HG02588 (cell line): ENCODE measurements around the gene ATP9B.

Source experiments
- ATAC-seq: cut with Tn5 transposase; IDR thresholded peaks from one replicate; pipeline ENCODE4 v1.9.1; 2021; ENCODE audit warnings: mild to moderate bottlenecking, moderate library complexity; ENCODE audit not compliant: unreplicated experiment

ATP9B gene

DNA sequence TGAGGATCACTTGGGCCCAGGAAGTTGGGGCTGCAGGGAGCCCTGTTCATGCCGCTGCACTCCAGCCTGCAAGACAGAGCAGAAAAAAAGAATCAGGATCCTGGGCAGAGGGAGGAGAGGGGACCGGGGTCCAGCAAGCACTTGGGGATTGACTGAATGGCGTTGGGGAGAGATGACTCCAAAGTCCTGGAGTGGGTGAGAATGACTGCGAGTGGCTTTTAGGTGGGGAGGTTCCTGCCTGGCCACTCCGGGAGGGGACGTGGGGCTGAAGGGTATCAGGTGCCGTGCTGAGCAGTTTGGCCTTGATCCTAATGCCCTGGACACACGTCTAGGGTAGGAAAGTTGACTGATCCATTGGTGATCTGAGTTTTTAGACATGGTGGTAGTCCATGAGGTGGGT, 323.0 kb downstream of the ATP9B start:
- ATAC-seq = no peak

DNA sequence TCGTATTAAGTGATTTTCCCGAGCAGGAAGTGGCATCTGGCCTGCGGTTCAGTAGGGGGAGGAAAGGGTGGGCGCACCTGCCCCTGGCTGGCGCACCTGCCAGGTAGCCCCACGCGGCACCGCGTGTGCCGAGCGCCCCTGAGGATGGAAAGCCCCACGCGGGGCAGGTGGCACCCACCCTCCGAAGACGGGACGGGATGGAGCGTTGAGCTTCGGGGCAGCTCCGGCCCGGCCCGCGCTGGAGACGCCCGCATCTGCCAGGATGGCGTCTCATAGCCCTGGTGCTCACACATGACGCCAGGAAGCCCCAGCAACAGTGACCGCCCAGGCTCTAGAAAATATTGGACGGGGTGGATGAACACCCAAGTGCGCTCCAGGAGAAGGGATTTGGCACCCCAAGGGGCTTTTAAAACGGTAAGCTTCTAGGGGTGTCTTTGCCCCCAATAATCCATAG, 324.0 kb downstream of the ATP9B start:
- ATAC-seq = no peak

DNA sequence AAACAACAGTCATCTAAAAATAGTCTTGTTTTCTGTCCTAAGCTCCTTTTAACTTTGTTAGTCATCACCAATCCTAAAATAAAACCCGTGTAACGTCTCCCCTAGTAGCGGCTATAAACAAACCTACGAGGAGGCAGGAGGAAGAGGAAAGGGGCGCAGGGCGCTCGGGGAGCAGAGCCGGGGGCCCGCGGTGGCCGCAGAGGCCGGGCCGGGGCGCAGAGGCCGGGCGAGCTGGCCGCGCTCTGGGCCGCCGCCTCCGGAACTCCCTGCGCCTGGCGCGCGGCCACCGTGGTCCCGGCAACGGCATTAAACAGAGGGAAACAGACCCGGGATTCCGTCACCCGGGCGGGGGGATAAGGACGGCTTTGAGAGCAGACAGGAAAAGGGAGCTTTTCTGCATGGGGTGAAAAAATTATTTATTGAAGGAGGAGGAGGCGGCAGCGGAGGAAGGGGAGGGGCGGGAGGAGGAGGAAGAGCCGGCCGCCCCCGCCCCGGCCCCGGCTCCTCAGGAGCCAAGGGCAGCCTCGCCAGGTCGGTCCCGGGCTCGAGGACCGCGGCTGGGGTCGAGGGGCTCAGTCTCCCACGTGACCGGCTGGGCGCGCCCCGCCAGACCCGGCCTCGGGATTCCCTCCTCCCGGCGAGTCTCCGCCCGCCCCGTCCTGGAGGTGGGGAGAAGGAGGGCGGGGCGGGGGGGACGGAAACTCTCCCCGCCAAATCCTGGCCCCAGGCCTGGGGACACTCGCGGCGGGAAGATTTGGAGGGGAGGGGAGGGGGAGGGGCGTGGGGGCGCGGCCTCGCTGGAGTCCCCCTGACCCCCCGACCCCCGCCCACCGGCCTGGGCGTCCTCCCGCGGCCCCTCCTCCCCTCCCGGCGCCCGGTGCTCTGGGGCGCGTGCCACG, 324.7 kb downstream of the ATP9B start:
- ATAC-seq = no peak

DNA sequence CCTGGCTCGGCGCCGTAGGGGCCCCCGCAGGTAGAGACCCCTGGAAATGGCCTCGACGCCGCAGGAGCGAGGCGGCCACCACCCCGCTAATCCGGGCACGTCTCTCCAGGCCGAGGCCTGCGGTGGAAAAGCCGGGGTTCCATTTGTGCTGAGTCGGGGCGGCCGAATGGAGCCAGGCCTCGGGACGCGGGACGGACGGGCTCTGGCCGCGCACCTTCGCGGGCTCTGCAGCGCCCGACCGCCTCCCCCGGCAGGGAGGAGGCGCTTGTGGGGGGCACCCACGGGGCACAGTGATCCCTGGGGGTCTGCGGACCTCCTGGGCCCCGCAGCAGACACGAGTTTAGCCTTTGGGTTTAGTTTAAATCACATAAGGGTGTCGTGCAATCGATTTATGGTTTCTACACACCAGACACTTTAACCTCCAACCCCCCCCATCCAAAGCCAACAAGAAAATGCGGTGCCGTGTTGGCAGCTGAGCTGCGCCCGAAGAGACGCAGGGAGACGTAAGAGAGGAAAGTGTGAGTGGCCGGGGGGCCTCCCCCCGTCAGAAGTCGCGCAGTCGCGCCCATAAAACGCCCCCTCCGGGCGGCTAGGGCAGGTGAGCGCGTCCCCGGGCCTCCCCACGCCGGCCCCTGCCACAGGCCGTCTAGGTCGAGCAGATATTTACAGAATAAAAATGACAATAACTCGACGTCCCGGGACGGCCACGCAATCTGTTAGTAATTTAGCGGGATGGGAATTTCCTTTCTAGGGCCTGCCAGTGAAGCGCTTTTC, 325.5 kb downstream of the ATP9B start:
- no peak for ATAC-seq

DNA sequence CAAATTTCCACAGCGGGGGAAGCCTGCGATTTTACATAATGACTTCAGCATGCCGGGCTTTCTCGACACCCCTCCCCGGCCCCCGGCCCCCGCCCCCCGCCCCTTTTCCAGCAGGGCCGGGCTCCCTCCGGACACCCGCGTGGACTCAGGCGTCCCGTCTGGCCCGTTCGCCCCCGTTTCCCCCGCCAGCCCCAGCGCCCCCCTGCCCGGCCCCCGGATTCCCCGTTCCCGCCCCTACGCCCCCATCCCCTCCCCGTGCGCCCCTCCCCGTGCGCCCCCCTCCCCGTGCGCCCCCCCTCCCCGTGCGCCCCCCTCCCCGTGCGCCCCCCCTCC, 326.1 kb downstream of the ATP9B start:
- no peak for ATAC-seq

DNA sequence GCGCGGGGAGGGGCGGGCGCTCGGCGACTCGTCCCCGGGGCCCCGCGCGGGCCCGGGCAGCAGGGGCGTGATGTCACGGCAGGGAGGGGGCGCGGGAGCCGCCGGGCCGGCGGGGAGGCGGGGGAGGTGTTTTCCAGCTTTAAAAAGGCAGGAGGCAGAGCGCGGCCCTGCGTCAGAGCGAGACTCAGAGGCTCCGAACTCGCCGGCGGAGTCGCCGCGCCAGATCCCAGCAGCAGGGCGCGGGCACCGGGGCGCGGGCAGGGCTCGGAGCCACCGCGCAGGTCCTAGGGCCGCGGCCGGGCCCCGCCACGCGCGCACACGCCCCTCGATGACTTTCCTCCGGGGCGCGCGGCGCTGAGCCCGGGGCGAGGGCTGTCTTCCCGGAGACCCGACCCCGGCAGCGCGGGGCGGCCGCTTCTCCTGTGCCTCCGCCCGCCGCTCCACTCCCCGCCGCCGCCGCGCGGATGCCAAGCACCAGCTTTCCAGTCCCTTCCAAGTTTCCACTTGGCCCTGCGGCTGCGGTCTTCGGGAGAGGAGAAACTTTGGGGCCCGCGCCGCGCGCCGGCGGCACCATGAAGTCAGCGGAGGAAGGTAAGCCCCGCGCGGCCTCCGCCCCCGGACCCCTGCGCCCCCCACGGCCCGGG, 326.7 kb downstream of the ATP9B start, which contains the start of gene NFATC1:
NFATC1 (plus strand) TSS at position 170 of the 644 bp plus-strand sequence; CDS start at position 465, 295 bp downstream.
- no peak for ATAC-seq

DNA sequence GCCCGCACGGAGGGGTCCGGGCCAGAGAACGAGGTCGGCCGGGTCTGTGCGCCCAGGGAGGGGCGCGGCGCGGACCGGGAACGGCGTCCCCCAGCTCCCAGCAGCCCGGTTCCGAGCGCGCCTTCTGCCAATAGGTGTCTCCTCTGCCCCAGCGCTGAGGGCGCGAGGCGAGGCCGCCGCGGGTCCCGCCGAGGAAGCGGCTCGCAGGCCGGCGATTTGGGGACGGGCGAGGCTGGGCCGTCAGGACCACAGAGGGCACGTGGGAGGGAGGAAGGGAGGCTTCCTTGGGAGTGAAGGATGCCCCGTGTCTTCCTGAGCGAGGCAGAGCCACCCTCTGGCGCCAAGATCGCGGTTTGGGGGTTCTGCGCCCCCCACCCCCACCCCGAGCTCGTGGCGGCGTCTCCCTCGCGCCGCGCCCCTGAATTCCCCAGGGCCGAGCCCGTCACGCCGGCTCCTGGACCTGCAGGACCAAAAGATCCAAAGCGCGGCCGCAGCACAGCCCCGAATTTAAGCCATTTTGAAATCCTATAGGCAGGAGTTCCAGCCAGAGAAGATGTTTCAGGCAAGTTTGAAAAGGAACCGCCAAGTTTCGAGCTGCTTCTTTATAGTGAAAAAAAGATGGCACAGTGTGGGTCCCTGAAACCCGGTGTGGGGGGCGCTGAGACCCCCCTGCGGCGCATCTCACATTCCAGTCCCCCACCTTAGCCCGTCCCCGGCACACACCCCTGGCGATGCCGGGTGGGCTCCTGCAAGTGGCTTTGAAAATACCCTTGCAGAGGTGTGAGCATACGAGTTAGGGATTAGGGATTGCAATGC, 327.4 kb downstream of the ATP9B start:
- no peak for ATAC-seq

DNA sequence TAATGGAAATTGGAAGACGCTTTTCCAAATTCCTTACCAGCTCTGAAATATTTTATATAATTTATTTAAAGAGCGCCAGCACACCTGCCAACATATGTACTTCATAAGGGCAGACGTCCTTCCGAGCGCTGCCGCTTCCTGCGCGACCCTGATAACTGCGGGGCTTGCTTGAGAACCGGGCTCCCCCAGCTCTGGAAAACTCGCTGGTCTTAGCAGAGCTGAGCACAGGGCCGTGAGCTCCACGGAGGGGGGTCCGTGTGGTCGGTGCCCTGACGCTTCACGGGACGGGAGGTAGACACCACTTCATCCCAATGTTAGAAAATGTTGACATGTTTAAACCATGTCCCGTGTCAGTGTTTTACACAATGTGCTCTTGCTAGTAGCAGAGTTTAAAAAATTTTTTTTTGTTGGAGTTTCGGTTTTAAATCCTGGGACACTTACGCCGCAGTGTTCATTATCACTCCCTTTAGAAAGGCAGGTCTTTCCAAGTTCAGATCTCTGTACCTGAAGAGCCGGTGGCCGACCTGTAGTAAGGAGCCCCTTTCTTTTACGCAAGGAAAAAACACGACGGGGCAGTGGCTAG, 328.1 kb downstream of the ATP9B start:
- no peak for ATAC-seq

DNA sequence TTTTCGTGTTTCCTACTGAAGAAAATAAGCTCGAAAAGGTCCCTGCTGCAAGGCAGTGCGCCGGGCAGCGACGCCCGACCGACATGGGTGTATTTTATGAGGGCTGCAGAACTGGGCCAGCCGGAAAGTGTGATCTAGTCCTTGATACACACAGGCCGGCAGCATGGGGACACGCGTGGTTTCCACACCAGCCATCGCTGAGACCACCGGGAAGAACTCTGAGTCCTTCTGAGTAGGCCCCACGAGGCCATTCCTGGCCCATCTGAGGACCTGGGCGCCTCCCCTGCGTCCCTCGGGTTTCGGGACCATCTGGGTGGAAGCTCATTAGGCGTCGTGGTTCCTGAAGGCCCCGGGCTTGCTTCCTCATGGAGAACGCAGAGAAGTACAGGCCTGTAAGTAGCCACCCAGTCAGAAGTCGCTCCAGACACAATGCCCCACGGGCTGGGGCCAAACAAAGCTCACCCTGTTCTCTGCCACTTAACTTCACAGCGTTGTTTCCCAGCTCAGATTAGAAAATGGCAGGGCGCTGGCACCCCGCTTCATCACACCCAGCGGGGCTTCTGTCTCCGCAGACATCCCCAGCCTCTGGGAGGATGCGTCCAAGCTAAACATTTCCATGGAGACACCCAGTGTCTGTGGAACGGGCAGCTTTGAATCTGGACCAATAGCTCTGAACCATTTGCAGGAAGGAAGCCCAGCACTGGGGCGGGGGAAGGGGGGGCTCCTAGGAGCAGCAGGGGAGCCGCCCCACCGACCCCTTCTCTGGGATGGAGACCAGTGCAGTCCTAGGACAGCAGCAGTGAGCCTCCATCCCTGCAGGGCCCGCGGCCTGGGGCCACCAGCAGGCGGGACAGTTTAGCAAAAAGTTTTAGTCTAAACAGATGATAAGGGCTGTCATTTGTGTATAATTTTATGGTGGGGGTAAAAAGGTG, 328.9 kb downstream of the ATP9B start:
- ATAC-seq = no peak

DNA sequence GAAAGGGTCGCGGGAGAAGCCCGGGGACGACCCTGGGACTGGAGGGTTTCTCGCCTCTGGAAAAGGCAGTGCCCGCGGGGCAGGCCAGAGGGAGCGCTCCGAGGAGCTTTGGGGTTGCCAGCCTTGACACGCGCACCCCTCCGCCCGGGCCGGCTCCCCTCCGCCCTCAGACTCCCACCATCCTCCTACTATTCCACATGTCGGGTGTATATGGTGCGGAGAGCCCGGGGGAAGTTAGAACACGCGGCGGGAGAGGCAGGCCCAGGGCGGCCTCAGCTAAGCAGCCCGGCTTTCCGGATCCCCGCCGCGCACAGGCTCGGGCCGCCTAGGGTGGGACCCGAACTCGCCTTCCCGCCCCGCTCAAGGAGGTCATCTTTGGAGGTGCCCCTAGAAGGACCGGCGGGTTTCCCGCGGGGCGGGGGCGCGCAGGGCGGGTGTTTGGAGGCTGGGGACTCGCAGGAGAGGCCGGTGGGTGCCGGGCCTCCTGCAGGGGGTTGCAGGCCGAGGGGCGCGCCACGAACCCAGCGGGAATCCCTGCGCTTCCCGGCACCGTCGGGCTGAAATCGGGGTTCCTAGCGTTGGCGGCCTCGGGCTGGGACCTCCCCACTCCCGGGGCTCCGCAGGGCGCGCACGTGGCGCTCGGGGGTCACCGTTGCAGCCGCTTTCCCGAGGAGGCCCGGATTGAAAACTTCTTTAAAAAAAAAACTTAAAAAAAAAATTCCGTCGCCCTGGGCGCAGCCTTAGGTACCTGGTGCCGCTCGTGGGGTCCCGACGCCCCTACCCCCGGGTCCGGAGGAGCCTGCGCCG, 330.3 kb downstream of the ATP9B start:
- no peak for ATAC-seq

DNA sequence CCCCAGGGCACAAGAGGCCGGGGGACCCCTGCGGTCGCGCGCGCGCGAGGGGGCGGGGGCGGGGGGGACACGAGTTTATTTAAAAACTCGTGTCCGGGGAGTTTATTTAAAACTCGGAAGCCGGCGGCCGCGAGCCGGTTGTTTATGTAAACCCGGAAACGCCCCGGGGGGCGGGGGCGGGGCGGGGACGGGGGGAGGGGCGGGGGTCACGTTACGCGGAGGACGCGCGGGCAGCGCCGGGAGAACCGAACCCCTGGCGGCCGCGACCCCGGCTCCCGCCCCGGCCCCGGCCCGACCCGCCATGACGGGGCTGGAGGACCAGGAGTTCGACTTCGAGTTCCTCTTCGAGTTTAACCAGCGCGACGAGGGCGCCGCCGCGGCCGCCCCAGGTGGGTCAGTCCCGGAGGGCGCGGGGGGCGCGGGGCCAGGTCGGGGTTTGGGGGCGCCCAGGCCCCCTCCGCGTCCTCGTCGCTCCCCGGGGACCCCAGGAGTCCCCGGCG, 330.9 kb downstream of the ATP9B start:
- no peak for ATAC-seq

DNA sequence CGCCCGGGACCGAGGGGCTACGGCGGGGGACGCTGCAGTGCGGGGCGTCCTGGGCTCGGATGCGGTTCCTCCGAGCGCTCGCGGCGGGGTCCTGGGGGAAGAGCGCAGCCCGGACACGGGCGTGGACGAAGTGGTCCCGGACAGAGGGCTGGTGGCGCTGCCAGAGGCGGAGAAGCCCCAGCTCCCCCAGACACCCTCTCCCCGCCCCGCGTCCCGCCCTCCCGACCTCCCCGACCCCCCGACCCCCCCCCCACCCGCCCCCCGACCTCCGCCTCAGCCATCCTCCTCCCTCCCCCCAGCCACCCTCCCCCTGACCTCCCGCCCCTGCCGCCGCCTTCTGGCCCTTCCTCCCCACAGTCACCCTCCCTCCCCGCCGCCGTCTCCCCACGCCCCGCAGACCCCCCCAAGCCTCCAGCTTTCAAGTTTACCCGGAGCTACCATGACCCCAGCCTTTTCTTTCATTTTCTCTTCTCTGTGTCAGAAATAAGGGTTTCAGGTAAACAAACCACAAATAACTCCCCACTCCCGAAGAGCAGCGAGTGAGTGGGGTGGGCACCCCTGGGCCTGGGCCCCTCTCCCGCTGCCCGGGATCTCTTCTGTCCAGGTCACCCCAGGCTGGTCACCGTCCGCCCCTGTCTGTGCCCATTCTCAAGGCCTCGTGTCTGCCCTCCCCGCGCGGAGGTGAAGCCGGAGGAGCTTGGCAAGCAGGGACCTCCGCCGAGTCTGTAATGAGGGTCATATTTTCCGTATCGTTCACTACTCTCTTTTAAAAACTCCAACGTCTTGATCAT, 331.6 kb downstream of the ATP9B start:
- no peak for ATAC-seq

DNA sequence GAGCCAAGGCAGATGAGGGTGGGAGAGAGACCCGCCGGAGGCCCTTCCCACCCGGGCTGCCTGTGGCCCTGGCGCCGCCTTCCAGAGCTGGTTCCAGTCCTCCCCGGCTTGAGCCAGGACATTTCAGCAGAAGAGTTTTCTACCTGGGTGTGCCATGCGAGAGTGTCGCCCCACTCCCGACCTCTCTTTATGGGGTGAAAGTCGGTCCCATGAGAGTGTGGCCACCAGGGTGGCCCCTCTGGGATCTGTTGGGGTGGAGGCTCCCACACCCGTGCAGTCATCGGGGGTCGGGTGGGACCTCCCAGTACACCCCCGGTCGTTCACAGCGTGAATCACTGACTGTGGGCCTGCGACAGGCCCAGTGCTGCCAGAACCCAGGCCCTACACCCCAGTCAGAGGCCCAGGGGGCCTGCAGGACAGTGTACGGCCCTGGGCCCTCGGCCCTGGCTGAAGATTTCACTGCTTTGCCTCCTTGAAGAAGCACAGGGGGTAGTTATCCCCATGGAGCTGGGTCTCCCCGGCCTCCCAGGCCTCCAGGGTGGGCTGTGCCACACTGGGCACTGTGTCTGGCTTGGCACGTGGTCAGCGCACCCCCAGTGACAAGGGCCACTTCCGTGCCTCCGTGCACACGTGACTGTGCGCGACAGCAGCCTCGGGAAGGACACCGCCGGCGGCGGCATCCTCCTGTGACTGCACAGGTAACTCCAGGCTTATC, 332.5 kb downstream of the ATP9B start:
- ATAC-seq = no peak

DNA sequence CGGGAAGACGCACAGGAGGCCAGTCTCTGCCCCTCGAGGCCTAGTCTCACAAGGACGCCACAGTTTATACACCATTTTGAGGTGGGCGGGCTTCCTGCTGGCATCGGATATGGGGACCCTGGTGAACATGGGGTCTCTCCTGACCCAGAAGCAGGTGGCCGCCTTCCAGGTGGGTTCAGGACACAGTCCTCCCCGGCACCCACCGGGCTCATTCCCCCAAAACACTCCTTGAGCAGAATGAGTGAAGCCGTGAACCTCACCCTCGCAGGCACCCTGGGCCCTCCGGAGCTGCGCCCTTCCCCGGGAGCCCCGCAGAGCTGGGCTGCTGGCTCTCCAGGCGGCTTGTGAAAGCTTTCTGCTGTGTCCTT, 333.0 kb downstream of the ATP9B start:
- no peak for ATAC-seq

DNA sequence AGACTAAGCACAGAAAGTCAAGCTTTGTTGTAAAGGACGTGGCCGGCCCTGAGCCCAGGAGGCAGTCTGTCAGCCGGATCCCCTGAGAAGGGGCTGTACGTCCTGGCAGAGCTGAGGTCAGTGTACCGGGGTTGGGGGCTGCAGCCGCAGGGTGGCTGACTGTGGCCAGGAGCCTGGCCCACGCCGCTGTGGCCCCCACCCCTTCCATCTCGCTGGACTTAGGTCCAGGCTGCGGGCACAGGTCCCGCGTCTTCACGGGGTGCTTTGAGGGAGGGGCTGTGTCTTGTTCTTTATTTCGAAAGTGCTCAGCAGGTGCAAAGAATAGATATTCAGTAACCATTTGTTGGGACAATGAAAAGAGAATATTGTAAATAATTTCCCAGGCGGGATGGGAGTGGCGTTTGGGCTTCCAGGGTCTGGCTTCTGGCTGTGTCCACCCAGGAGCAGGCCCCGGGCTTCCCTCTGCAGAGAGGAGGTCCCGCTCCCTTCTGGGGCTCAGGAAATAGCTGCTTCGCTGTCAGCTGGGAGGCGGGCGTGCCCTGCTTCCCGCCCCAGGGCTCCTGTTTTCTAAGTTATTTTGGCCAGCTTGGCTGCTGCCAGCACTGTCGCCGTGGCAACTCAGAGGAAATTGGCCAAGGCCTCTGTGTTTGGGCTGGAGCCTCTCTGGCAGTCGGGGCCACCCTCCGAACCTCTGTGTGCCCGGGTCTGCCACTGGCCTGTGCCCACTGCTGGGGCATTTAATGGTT, 334.0 kb downstream of the ATP9B start:
- no peak for ATAC-seq
